SK-N-MC (cell line): ENCODE data around the gene MAP7D1.

Experiments
- DNase-seq: peaks from one replicate; pipeline ENCODE4 v3.0.0-alpha.2; 2011; ENCODE audit warnings: low read depth, low spot score
- H3K27ac ChIP-seq: fragments of 200-600 bp; sonication (generic); 2 replicates; pipeline ENCODE4 v1.5.1; 2016; ENCODE audit warnings: mixed run types
- H3K36me3 ChIP-seq: fragments of 200-600 bp; sonication (generic); 2 replicates; pipeline ENCODE4 v1.6.1; 2017; ENCODE audit warnings: antibody characterized with exemption, low read length, mixed read lengths; ENCODE audit not compliant: insufficient read depth
- H3K4me3 ChIP-seq: fragments of 200-600 bp; sonication (generic); 2 replicates; pipeline ENCODE4 v1.5.1; 2016
- H3K9ac ChIP-seq: fragments of 200-600 bp; sonication (generic); 2 replicates; pipeline ENCODE4 v1.8.0; 2017; ENCODE audit warnings: mixed run types, mixed read lengths; ENCODE audit not compliant: insufficient read length
- H3K9me3 ChIP-seq: fragments of 200-600 bp; sonication (generic); 2 replicates; pipeline ENCODE4 v1.6.1; 2017; ENCODE audit warnings: low read depth, mild to moderate bottlenecking, antibody characterized with exemption, low read length, moderate library complexity, mixed read lengths
- EZH2 ChIP-seq: fragments of 200-600 bp; sonication (generic); IDR thresholded peaks from one replicate; pipeline ENCODE4 v1.6.1; 2017; ENCODE audit warnings: antibody characterized with exemption
- FOXP2 ChIP-seq: optimal IDR thresholded peaks from 2 replicates; pipeline ENCODE3; 2011; ENCODE audit warnings: mild to moderate bottlenecking, moderate library complexity; ENCODE audit not compliant: insufficient read depth; ENCODE audit errors: extremely low read length, control extremely low read depth
- POLR2AphosphoS5 ChIP-seq: IDR thresholded peaks from 2 replicates; pipeline ENCODE4 v1.6.1; 2012; ENCODE audit warnings: mild to moderate bottlenecking, low read depth, low read length, borderline replicate concordance

Gene MAP7D1

DNA sequence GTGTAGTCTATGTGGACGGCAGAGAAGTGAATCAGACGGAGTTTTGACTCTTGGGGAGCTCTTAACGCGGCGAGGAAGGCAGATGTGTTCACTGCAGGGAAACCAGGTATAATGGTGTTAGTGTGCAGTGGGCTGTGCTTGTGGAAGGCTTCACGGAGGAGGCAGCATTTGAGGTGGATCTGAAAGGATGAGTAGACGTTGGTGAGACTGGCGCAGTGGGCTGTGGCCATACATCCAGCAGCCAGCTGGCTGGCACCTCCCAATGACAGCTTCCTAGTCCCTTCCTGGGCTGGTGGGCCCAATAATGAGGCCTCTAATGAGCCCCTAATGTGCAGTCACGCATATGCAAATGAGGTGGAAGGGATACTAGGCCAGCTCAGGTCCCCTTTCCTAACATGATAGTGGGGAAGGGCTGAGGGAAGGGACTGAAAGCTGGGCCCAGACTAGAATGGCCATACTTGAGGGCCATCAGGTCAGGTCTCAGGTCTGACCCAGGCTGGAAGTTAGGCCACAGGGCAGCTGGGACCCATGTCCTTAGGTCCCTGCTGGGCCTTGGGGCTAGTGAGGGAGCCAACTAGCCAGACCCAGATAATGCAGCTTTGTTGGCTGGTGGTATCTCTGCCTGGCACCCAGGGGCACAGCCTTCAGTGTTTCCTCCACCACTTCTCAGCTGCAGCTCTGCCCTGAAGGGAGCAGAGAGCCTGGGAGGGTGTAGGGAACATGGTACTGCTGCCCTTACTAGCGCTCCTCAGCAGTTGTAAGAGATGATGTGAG, 3.8 kb downstream of the MAP7D1 start:
- no peak for DNase-seq
- no peaks in the 10 kb centered on the region for H3K9me3 ChIP-seq
- no peak for TF ChIP-seq POLR2AphosphoS5
- TF ChIP-seq FOXP2: no peak
- TF ChIP-seq EZH2: no peak
- no peak overlapping the region; the same call in 1 of the 2 replicates for H3K4me3 ChIP-seq
- peak overlapping the region; percentile 77; the same call in 1 of the 2 replicates for H3K27ac ChIP-seq
- H3K9ac ChIP-seq: no peak overlapping the region
- peaks cover 18% of the 10 kb centered on the region; the same call in 1 of the 2 replicates for H3K36me3 ChIP-seq

DNA sequence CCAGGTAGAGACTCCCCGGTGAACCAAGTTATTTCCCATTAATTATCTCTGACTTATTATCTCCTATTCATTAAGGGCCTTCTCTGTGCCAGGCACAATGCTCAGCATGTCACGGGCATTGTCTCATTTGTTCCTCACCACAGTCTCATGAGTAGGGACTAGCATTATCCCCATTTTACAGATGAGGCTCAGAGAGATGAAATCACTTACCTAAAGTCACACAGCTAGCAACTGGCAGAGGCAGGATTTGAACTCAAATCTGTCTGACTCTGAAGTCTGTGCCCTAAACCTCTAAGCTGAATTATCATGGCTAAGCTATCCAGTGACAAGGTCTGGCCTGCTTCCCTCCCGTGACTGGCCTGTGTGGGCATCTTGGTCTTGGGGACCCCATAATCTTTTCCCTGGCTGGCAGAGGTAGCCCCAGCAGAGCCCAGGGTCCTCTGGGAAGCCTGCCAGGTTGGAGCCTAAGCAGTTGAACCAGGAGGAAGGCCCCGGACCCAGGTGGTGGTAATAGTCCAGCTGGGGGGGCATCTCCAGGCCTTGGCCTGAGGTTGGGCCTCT, 4.5 kb downstream of the MAP7D1 start:
- Histone ChIP-seq H3K4me3 (peak overlapping the region; percentile 49), H3K9ac (peak overlapping the region; percentile 66), H3K27ac (peak overlapping the region; percentile 77), H3K36me3 (peaks cover 18% of the 10 kb centered on the region; the same call in 1 of the 2 replicates), H3K9me3 (no peaks in the 10 kb centered on the region)
- TF ChIP-seq POLR2AphosphoS5 (no peak; the same call in 1 of the 2 replicates), EZH2 (no peak), FOXP2 (no peak)
- DNase-seq: no peak

DNA sequence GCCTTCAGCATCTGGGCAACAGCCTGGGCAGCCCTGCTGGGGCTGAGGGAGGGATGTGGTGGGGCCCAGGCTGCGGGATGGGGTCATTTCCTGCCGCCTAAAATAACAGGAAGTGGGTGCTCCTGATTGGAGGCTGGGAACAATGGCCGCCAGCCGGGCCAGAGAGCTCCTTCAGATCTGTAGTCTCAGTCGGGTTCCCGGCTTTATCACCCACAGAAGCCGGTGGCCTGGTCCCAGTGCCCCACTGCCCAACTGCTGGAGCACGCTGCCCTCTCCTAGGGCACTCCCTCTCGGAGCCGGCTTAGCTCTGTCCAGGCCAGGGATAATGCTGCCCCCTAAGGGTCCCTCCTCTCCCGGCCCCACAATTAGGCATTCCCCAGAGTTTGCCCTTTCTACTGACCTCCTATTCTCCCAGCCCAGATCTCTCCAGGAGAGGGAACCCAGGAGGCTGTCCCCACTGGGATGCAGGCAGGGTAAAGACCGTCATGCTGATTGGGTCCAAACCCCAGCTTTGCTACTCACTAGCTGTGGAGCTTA, 5.1 kb downstream of the MAP7D1 start:
- no peak for DNase-seq
- Histone ChIP-seq H3K9me3 (no peaks in the 10 kb centered on the region), H3K36me3 (peaks cover 18% of the 10 kb centered on the region; the same call in 1 of the 2 replicates), H3K9ac (peak overlapping the region; percentile 66), H3K27ac (peak overlapping the region; percentile 77), H3K4me3 (peak overlapping the region; percentile 49)
- no peak for TF ChIP-seq FOXP2

DNA sequence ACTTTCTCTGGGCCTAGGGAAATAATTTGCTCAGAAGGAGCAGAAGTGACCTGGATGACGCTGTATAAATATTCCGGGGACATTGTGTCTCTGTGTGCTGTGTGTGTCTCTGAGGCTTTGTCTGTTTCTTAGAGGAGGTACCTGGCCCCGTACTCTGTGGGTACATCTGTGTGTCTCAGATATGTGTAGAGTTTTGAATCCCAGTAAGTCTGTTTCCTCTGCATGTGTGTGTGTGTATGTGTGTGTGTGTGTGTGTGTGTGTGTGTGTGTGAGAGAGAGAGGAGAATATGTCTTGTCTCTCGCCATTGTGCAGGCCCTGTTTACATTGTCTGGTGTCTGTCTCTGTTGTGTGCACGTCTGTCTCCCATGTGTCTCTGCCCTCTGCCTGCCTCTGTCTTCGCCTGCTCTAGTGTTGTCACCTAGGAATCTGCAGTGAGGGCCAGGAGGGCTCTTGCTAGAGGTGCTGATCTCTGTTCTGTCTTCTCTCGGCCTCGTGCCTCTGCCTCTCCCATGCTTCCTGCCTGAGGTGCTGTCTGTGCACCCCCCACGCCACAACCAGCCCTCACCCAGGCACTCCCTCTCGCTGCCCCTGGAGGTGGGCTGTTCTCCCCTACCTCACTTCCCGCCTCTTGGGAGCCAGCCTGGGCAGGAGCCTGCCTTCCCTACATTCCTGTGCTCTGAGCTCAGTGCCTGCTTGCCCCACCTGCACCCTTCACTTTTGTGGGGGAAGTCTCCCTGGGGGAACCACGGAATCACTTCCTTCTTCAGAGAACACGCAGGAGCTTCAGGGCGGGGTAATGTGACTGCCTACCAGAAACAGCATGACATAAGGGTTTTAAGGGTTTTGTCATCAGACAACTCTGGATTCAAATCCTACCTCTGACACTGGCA, 5.9 kb downstream of the MAP7D1 start:
- Histone ChIP-seq H3K27ac (peak overlapping the region; percentile 77), H3K9me3 (no peaks in the 10 kb centered on the region), H3K4me3 (peak overlapping the region; percentile 49), H3K36me3 (peaks cover 22% of the 10 kb centered on the region; the same call in 1 of the 2 replicates), H3K9ac (peak overlapping the region; percentile 66)
- DNase-seq: no peak
- TF ChIP-seq POLR2AphosphoS5 (no peak), EZH2 (no peak), FOXP2 (no peak)

DNA sequence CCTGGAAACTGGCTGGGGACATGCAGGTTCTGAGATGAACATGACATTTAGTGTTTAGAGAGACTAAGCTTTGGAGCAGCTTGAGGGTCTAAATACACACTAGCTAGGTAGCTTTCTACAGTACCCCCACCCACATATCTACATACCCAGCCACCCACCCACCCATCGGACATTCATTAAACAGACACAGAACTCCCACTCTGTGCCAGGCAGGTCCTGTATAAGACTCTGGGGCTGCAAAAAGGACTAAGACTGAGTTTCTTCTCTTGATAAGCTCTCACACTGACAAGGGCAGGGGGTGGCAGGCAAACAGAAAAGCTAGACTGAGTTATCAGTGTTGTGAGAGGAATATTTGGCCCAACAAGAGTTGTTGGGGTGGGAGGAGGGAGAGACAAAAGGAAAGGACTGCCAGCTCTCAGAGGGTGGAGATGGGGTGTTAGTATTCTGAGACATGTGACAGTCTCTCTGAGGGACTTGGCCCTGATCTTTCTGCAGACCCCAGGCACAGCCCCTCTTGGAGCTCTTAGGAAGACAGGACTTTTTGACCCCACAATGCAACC, 6.8 kb downstream of the MAP7D1 start:
- no peak overlapping the region for H3K9ac ChIP-seq
- no peak overlapping the region for H3K4me3 ChIP-seq
- no peaks in the 10 kb centered on the region for H3K9me3 ChIP-seq
- DNase-seq: no peak
- peak overlapping the region; percentile 77 for H3K27ac ChIP-seq
- peaks cover 30% of the 10 kb centered on the region; the same call in 1 of the 2 replicates for H3K36me3 ChIP-seq
- TF ChIP-seq FOXP2 (no peak), POLR2AphosphoS5 (no peak), EZH2 (no peak)

DNA sequence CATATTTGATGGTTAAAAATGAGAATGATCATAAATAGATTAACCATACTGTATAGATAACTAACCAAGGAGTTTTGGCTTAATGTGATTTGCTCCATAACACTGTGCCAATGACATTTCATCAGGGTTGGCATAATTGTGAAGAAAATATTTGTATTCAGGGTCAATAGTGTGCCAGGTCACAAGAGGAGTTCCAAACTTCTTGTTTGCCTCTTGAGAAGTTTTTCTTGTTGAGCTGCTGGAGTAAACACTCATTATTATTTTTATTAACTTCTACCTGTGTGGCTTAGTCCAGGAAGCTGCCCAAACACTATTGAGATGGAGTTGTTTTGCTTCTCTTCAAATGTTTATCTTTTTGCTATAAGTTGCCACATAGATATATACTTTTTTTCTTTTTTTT, 7.5 kb downstream of the MAP7D1 start:
- no peak for DNase-seq
- H3K4me3 ChIP-seq: no peak overlapping the region
- H3K9ac ChIP-seq: no peak overlapping the region
- TF ChIP-seq POLR2AphosphoS5 (no peak), FOXP2 (no peak), EZH2 (no peak)
- no peaks in the 10 kb centered on the region for H3K9me3 ChIP-seq
- H3K36me3 ChIP-seq: peaks cover 26% of the 10 kb centered on the region; the same call in 1 of the 2 replicates
- H3K27ac ChIP-seq: peak overlapping the region; percentile 43; the same call in 1 of the 2 replicates

DNA sequence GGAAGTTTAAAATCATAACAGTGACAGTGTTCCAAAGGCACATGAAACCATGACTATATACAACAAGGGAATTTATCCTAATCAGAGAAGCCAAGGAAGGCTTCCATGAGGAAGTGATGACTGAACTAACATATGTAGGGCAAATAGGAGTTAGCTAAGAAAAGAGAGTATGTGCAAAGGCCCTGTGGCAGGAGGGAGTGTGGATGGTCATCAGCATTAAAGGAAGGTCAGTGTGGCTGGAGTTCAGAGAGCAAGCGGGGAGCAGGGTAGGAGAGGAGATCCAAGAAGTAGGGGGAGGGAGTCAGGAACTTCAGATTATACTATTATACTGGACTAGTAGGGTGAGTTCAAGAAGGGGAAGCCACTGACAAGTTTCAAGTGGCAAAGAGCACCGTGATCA, 8.4 kb downstream of the MAP7D1 start:
- Histone ChIP-seq H3K27ac (no peak overlapping the region), H3K36me3 (peaks cover 26% of the 10 kb centered on the region; the same call in 1 of the 2 replicates), H3K9ac (no peak overlapping the region), H3K9me3 (no peaks in the 10 kb centered on the region), H3K4me3 (no peak overlapping the region)
- DNase-seq: no peak
- TF ChIP-seq EZH2 (no peak), POLR2AphosphoS5 (no peak), FOXP2 (no peak)
